Measurements from ENCODE around the gene PTK6.

Gene PTK6

DNA sequence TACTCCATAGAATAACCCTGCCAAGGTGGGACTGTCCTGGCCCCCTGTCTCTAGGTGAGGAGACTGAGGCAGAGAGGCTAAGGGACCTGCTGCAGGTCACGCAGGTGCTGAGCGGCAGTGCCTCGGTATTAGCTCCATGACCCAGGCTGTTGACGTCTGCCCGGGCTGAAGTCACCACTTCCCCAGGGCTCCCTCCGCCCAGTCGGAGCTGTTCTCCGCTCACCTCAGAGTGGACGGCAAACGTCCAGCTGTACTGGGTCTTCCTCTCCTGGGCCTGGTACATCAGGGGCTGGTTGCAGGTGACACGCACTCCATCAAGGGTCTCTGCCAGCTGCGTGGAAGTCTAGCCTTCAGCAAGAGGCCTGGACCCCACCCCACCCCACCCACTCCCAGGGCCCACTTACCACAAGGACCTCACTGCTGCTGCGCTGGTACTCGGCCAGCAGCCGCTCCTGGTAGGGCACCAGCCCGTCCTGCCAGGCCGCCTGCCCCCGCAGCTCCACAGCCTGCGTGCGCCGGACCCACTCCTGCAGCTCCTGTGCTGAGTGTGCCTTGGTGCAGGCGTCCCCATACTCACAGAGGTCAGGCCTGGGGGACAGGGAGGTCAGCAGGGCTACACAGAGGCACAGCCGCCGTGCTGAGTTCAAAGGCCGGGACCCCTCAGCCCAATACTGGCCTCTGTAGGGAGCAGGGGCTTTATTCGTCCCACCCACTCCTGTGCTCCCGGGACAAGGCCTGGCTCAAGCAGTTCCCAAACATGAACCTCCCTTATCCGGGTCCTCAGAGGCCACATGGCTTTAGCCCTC is 33.3 kb upstream of the PTK6 start:
- in situ Hi-C loops (cut with MboI; ENCODE audit: low pct_unique_long_range_greater_than_20kb, low sequenced_read_pairs): no loop called here
- no peak for DNase-seq

DNA sequence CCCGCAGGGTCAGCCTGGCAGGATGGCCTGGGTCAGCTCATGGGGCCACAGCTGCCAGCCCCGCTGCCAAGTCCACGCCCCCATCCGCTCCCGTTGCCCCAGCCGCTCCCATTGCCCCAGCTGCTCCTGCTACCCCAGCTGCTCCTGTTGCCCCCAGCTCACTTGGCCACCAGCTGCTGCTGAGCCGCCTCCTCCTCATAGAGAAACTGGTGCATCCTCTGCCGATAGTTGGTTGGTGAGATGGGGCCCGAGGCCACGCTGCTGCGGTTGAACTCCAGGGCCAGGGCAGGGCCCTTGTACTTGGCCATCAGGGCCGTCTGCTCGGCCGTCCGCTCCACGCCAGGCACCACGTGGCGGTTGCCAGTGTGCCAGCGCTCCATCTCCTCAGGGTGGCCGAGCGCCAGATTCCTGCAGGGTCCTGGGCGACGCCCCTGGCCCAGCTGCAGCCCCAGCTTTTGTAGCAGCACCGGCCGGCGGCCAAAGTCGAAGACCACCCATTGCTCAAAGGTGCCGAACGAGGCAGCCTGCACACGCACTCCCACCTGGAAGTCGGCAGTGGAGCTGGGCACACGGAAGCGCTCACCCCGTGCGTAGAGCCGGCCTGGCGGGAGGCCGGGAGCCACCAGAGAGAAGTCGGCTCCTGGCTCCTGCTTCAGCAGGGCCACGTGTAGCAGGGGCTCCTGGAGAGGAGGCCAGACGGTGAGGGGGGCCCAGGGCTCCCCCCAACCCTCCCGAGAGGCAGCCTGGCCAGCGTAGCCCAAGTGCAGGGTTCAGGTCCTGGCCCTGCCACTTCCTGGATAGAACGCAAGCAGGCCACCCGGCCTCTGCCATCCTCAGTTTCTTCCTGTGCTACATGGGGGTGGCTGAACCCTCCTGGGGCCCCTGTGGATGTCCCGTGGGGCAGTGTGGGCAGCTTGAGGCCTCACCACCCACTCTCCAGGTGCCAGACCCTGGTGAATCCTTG is 32.1 kb upstream of the PTK6 start:
- DNase-seq: no peak
- in situ Hi-C loops (cut with MboI; ENCODE audit: low pct_unique_long_range_greater_than_20kb, low sequenced_read_pairs): no loop called here

DNA sequence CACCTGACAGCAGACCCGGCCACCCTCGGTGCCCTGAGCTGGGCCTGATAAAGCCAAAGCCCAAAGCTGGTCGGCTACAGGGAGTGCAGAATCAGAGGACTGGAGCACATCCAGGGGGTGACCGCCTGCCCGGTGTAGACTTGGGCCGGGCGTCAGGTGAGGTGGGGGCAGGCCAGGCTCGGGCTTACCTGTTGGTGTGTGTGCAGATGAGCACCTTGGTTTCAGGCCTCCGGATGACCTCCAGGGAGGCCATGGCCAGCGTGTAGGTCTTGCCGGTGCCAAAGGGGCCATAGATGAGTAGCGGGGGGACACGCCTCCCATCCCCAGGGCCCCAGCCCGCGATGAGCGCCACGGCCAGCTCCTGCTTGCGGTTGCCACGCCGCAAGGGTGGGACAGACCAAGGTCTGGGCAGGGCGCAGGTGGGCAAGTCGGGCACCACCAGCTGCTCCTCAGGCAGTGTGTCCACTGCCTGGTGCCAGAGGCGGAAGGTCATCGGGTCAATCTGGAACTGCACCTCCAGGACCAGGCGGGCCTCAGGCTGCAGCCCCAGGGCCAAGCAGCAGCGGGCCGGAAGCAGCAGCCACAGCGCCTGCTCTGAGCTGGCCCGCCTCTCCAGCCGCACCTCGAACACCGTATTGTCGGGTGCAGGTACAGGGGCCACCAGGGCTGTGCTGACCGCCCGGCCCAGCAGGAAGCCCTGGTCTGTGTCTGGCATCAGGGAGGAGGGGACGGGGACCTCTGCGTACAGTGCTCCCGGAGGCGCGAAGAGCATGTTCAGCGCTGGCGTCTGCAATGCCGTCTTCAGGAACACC is 31.2 kb upstream of the PTK6 start:
- in situ Hi-C loops (cut with MboI; ENCODE audit: low pct_unique_long_range_greater_than_20kb, low sequenced_read_pairs): no loop called here
- peak; percentile 43 for DNase-seq

DNA sequence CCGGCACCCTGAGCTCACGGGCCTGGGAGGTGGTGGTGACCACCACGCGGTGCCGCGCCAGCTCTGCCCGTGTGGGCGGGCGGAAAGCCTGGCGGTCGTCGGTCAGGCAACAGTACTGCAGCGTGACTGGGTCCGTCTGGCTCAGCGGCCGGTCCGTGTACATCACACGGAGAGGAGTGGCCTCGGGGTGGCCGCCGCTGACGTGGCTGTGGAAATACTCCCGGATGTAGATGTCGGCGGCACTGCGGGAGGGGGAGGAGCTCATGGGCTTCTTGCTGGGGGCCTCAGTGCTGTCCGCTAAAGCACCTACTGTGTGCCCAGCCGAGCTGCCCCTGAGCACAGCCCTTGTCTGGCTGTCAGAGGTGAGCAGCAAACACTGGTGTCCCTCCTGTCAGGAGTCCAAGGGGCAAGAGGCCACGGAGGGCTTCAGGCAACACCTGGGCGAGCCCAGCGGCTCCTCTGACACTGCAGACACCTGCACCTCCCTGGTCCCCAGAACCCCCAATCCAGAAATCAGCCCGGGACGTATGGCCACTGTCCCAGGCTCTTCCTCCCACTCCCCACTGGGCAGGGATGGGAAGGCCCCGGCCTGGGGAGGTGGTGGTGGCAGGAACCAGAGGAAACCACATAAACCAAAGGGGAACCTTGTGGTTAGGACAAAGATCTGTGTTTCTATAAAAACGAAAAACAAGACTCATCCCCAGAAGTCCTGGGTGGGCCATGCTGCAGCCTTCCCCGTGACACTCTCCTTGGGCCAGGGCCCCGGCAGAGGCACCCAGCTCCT is 30.4 kb upstream of the PTK6 start:
- in situ Hi-C loops (cut with MboI; ENCODE audit: low pct_unique_long_range_greater_than_20kb, low sequenced_read_pairs): no loop called here
- peak; percentile 93 for DNase-seq

DNA sequence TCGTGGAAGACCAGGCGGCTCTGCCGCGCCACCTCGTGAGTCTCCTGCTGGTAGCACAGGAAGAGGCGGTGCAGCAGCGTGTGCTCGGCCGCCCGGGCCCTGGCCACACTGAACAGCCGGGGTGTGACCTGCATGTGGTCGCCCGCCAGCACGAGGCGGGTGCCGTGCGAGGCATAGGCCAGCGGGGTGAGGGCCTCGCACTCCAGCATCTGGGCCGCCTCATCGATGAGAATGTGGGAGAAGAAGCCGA is 29.9 kb upstream of the PTK6 start:
- in situ Hi-C loops (cut with MboI; ENCODE audit: low pct_unique_long_range_greater_than_20kb, low sequenced_read_pairs): no loop called here
- DNase-seq: peak; percentile 46

DNA sequence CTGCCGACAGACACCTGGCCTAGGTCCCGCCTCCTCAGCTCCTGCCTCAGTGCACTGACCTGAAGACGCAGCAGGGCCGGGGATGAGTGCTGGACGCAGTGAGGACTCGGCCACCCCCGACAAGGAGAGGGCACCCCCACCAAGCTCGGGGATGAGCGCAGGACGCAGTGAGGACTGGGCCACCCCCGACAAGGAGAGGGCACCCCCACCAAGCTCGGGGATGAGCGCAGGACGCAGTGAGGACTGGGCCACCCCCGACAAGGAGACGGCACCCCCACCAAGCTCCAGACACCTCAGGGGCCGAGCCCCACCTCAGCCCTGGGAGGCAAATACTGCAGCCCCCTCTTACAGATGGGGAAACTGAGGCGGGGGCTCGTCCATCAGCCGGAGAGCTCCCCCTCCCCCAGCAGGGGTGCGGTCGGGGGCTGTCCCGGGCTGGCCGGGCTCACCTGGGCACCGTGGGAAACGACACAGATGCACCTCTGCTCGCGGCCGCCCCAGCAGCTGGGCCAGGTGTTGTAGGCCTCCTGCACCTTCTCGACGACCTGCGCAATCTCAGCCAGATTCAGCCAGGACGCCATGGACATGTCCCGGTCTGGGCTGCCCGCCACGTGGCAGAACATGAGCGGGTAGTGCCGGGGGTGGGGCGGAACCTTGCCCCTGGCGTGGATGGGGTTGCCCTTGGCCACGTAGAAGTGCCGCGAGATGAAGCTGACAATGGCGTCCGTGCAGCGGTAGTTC is 29.4 kb upstream of the PTK6 start:
- DNase-seq: no peak
- in situ Hi-C loops (cut with MboI; ENCODE audit: low pct_unique_long_range_greater_than_20kb, low sequenced_read_pairs): no loop called here

DNA sequence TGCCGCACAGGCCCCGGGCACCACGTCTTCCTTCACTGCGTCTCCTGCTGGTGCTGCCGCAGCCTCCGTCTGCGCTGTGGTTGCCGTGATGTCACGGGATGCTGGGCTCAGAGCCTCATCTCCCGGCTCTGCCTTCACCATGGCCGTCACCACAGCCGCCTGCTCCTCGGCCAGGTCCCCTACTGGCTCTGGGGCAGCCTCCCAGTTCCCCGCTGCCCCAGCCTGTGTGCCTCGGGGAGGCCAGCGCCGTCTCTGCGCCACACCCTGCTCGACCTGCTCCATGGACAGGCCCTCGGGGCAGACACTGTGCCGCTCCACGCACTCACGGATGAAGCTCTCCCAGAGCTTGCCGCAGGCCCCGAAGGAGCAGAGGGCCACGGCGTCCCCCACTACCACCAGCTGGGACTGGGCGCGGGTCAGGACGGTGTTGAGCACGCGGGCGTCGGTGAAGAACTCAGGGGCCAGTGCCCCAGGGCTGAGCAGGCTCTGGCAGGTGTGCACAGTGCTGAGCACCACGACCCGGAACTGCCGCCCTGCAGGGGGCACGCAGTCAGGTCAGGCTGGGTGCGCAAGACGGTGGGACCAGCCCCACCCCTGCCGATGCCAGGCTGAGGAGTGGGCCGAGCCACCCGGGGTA is 28.6 kb upstream of the PTK6 start:
- in situ Hi-C loops (cut with MboI; ENCODE audit: low pct_unique_long_range_greater_than_20kb, low sequenced_read_pairs): no loop called here
- no peak for DNase-seq

DNA sequence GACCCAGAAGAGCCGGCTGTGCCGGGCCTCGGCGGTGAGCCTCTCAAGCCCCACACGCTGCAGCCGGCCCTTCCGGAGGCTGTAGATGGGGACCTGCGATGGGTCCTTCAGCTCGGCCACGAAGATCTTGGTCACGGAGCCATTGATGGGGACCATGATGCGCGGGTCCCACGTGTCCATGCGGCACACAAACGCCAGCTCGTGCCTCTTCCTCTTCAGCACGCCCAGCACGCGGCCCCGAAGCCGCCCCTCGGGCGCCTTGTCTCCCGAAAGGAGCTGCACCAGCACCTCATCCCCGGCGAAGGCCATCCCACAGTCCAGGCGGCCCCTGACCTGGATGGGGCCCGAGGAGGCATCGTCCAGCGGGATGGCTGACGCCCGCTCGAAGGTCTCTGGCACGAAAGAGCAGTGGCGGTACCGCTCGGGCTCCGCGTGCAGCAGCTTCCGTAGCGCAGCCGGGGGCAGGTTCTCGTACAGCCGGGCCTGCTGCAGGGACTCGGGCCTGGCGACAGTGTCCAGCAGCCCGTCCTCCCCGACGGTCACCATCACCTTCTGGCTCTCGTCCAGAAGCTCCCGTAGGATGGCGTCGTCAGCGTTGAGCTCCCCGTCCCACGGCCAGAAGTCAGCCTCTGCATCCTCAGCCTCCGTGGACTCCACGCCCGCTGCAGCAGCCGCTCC is 28.0 kb upstream of the PTK6 start:
- in situ Hi-C loops (cut with MboI; ENCODE audit: low pct_unique_long_range_greater_than_20kb, low sequenced_read_pairs): no loop called here
- DNase-seq: no peak

DNA sequence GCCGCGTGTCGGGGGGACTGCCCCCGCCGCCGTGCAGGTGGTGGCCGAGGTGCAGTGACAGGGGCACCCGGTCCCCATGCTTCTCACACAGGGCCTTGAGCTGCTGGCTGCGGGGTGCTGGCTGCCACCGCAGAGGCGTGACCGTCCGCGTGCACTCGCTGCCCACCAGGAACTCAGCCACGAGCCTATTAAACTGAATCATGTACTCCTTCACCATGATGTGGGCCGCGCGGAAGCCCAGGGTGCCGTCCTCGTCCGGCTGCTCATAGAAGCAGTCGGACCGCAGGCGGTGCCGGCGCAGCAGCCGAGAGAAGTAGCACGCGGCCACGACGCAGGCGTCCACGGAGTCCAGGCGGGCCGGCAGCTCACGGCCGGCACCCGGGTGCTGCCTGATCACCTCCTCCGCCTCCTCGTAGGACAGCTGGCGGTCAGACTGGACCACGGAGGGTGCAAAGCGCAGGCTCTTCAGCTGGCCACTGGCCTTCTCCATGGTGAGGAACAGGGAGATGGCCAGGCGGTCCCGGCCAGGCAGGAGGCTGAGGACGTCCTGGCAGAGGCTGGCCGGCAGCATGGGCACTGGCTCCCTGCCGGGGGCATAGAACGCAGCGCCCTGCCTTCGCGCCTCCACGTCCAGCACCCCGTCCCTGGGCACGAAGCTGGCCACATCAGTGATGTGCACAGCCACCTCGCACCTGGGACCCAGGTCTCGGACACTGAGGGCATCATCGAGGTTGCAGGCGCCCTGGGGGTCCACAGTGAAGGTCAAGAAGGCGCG is 27.0 kb upstream of the PTK6 start:
- DNase-seq: no peak

DNA sequence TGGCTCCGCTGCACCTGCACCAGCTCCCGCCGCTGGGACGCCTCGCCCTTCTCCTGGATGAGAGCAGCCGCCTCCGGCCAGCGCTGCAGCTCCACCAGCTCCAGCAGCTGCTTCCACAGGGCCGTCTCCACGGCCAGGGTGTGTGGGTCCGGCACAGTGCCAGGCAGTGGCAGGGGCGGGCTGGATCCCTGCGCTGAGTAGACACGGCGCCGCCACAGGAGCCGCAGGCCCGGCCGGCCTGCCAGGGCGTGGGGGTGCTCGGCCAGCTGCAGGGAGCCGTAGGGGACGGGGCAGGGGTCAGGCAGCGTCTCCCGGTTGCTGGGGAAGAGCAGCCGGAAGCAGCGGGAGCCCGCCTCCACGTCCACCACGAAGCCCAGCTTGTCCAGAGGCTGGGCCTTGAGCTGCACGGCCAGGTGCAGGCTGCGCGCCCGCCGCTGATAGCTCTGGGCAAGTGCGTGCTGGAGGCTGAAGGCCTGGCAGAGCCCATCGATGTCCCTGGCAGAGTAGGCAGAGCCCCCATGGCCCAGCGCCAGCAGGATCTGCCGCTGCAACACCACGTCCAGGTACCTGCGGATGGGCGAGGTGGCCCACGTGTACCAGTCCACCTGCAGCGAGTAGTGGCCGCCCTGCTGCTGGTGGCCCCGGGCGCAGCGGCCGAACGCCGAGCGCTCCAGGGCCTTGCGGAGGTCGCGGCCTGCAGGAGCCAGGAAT is 26.2 kb upstream of the PTK6 start:
- no peak for DNase-seq
- in situ Hi-C loops (cut with MboI; ENCODE audit: low pct_unique_long_range_greater_than_20kb, low sequenced_read_pairs): no loop called here

More for the DNA sequence above, 27.0 kb upstream of the PTK6 start:
- in situ Hi-C loops (cut with MboI; ENCODE audit: low pct_unique_long_range_greater_than_20kb, low sequenced_read_pairs): no loop called here

DNA sequence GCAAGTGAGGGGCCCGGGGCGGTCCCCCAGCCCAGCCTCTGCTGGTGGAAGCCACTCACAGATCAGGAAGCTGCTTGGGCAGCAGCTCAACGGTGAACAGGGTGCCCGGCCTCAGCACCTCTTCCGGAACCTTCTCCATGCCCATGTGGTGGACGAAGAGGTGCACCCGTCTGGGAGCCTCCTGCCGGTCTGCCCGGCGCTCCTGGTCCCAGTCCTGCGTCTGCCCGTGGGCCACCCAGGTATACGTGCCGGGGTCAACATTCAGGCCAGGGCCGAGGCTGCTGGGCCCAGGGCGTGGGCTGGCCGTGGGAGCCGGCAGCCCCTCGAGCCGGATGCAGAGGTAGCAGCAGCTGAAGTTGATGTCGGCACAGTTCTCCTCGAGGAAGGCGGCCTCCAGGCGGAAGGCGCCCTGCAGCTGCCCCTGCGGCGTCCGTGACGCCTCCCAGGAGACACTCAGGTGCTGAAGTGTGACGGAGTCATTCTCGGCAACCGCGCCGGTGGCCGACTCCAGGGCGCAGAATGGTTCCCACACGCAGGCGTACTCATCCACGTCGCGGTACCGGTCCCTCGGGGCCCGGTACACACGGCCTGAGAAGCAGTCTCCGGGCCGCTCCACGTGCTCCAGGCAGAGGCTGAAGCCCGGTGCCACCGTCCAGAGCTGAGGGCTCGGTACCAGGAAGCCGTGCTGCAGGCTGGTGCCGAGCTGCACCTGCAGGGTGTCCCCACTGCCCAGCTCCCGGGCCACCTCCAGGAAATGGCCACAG is 25.5 kb upstream of the PTK6 start:
- in situ Hi-C loops (cut with MboI; ENCODE audit: low pct_unique_long_range_greater_than_20kb, low sequenced_read_pairs): no loop called here

DNA sequence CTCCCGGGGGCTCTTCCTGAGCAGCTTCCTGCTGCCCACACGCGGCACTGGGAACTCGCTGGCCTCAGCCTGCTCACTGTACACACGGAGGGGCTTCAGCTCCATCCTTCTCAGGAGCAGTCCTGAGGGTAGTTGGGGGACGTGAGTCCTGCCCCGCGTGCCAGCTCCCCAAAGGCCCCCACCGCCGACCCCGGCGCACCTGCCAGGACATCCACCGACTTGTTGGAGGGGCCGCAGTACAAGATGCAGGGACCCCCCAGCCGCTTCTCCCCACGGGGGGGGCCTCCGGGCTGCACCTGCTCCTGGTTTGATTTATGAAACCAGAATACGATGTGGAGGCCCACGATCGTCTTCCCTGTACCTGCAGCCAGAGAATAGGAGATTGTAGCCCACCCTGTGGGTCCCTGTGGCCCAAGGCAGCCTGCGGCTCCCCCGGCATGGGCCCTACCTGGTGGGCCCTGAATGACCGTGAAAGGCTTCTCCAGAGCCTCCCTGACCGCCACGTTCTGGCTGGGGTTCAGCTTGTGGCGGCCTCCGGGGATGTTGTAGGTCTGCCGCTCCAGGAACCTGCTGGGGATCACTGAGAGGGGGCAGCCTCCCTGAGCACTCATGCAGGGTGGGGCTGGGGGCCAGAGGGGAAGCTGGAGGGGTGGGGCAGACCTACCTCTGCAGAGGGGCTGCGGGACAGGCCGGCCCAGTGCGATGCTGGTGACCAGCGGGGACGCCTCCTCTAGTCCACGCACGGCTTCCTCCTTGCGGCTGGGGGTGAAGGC is 24.6 kb upstream of the PTK6 start:
- DNase-seq: no peak
- in situ Hi-C loops (cut with MboI; ENCODE audit: low pct_unique_long_range_greater_than_20kb, low sequenced_read_pairs): no loop called here

More for the DNA sequence above, 25.5 kb upstream of the PTK6 start:
- DNase-seq: no peak

DNA sequence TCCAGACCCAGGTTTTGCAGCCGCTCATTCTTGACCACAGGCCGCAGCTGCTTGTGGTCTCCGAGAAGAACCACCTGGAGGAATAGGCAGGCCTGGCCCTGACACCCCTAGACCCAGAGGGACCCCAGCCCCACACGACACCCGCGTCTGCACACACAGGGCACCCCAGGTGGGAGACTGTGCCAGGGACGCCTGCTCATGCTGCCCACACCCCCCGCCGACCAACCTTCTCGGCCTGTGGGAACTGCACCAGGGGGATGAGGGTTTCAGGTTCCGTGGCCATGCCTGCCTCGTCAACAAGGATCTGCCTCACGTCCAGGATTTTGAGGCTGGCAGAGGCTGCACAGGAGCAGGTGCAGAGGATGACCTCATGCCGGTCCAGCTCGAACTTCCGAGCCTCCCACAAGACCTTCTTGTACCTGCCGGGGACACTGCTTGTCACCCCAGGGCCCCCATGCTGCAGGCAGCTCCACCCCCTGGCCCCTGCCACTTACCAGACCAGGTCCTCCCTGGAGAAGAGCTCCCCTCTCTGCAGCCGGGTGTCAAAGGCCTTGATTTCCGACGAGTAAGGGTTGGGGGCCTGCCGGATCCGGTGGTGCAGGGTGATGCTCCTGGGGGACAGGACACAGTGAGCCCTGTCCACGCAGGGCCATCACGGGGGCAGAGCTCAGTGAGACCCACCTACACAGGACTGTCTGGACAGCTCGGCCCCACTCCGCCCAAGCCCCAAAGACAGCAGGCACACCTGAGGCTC is 23.9 kb upstream of the PTK6 start:
- in situ Hi-C loops (cut with MboI; ENCODE audit: low pct_unique_long_range_greater_than_20kb, low sequenced_read_pairs): no loop called here
- DNase-seq: no peak

DNA sequence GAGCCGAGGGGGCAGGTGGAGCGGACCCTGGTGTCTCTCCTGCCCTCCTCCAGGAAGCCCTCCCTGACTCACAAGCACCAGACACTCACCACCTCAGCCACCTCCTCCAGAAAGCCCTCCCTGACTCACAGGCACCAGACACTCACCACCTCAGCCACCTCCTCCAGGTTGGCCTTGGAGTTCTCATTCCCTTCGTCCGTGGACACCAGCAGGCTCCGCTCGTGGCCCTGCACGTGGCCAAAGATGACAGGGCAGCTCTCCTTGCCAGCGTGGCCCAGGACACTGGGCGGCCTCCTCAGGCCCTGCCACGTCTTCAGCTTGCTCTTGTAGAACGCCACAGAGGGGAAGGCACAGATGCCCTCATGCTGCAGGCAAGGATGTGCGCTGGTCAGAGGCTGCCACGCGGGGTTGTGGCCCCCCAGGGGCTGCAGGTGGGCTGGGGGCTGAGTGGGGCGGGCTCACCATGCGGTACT is 23.2 kb upstream of the PTK6 start:
- in situ Hi-C loops (cut with MboI; ENCODE audit: low pct_unique_long_range_greater_than_20kb, low sequenced_read_pairs): no loop called here
- DNase-seq: no peak
